Thyroid gland (tissue), 4 donors: ENCODE results near the gene TMEM132C.

Experiments used
- POLR2A ChIP-seq, 2 donors: fragments of 450-650 bp; IDR thresholded peaks; one replicate each; pipeline ENCODE4 v1.6.1; 2017; ENCODE audit warnings: antibody characterized with exemption in 2 of 2, mild to moderate bottlenecking in 2 of 2, moderate library complexity in 1 of 2
- TF ChIP-seq, protein P1 (sequence below), 6 experiments: fragments of 200-600 bp in 3 of 6; fragments of 450-650 bp in 3 of 6; sonication (generic) in 3 of 6; IDR thresholded peaks; one replicate each; pipeline ENCODE4 v1.5.1; 2016 to 2019; ENCODE audit warnings: antibody characterized with exemption in 6 of 6, mild to moderate bottlenecking in 2 of 6, inconsistent platforms in 1 of 6, moderate library complexity in 1 of 6

DNA sequence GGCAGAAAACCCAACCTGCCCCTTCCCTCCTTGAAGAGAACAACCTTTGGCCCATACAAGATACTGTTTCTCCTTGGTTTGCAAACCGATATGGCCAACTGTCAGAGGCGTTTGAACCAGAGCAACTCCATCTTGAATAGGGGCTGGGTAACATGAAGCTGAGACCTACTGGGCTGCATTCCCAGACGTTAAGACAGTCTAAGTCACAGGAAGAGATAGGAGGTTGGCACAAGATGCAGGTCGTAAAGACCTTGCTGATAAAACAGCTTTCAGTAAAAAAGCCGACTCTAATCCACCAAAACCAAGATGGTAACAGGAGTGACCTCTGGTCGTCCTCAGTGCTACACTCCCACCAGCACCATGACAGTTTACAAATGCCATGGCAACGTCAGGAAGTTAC lies 42.7 kb upstream of the TMEM132C start:
- TF ChIP-seq, protein P1, sequence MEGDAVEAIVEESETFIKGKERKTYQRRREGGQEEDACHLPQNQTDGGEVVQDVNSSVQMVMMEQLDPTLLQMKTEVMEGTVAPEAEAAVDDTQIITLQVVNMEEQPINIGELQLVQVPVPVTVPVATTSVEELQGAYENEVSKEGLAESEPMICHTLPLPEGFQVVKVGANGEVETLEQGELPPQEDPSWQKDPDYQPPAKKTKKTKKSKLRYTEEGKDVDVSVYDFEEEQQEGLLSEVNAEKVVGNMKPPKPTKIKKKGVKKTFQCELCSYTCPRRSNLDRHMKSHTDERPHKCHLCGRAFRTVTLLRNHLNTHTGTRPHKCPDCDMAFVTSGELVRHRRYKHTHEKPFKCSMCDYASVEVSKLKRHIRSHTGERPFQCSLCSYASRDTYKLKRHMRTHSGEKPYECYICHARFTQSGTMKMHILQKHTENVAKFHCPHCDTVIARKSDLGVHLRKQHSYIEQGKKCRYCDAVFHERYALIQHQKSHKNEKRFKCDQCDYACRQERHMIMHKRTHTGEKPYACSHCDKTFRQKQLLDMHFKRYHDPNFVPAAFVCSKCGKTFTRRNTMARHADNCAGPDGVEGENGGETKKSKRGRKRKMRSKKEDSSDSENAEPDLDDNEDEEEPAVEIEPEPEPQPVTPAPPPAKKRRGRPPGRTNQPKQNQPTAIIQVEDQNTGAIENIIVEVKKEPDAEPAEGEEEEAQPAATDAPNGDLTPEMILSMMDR (IDR thresholded peaks at IDR 0.05): no peak
- no peak for TF ChIP-seq POLR2A (IDR thresholded peaks at IDR 0.05)
